LNCaP clone FGC (cell line): Measurements from ENCODE around the gene ERVK3-1.

Source experiments
- DNase-seq: peaks from one replicate; pipeline ENCODE4 v3.0.0-alpha.2; 2011; ENCODE audit warnings: low read depth
- H3K4me3 ChIP-seq: 2 replicates; pipeline ENCODE4 v1.5.1; 2011; ENCODE audit warnings: mild to moderate bottlenecking, low read depth, low read length, control low read depth
- TF ChIP-seq, protein P1 (sequence below): IDR thresholded peaks from 2 replicates; pipeline ENCODE4 v1.5.1; 2012; ENCODE audit warnings: mild to moderate bottlenecking; ENCODE audit not compliant: control insufficient read depth, insufficient read depth; ENCODE audit errors: extremely low read depth

The ERVK3-1 gene

DNA sequence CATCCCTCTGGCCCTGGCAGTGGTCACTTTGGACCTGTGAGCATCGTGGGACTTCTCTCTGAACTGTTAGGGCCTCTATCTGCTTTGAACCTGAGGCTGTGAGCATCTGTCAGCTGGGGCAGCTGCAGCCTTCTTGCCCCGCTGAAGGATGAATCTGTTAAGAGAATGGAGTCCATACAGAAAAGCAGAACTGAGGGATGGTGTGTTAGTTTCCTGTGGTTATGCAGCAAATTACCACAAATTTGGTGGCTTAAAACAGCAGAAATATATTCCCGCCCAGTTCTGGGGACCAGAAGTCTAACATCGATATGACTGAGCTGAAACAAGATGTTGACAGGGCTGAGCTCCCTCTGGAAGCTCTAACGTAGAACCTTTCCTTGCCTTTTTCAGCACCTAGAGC is 59.0 kb downstream of the ERVK3-1 start:
- no peak overlapping the region for H3K4me3 ChIP-seq
- no peak for DNase-seq
- TF ChIP-seq, protein P1, sequence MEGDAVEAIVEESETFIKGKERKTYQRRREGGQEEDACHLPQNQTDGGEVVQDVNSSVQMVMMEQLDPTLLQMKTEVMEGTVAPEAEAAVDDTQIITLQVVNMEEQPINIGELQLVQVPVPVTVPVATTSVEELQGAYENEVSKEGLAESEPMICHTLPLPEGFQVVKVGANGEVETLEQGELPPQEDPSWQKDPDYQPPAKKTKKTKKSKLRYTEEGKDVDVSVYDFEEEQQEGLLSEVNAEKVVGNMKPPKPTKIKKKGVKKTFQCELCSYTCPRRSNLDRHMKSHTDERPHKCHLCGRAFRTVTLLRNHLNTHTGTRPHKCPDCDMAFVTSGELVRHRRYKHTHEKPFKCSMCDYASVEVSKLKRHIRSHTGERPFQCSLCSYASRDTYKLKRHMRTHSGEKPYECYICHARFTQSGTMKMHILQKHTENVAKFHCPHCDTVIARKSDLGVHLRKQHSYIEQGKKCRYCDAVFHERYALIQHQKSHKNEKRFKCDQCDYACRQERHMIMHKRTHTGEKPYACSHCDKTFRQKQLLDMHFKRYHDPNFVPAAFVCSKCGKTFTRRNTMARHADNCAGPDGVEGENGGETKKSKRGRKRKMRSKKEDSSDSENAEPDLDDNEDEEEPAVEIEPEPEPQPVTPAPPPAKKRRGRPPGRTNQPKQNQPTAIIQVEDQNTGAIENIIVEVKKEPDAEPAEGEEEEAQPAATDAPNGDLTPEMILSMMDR: no peak
